CD4-positive, alpha-beta memory T cell (primary cell): ENCODE measurements around the gene HPSE2. TPM values are rescaled to one million over a fixed set of nuclear protein-coding genes. Genes with fewer than 3 reads are reported as not detected.

ENCODE experiments used
- CTCF ChIA-PET: fragments of 350-600 bp; sonication (Branson Sonifier 250); formaldehyde crosslinking; loops from one replicate; lab custom pipeline; 2021; ENCODE audit warnings: inconsistent platforms; ENCODE audit not compliant: partially characterized antibody; lab: Charles Lee
- POLR2A ChIA-PET: fragments of 350-600 bp; sonication (Branson Sonifier 250); formaldehyde crosslinking; loops from one replicate; lab custom pipeline; 2021; ENCODE audit not compliant: partially characterized antibody; lab: Charles Lee
- DNase-seq, 5 donors: peaks; one replicate each; pipeline versions ENCODE4 v3.0.0 to v3.0.0-alpha.2; 2020 to 2022; ENCODE audit warnings: mixed read lengths in 1 of 5
- H3K27ac ChIP-seq: one replicate; pipeline ENCODE4 v1.7.0; 2013; ENCODE audit warnings: low read depth, low read length
- H3K27me3 ChIP-seq: 2 replicates; pipeline ENCODE4 v1.7.0; 2013; ENCODE audit warnings: mild to moderate bottlenecking, low read length, moderate library complexity; ENCODE audit not compliant: insufficient read depth
- H3K36me3 ChIP-seq: 2 replicates; pipeline ENCODE4 v1.7.0; 2013; ENCODE audit warnings: mild to moderate bottlenecking, low read length, moderate library complexity; ENCODE audit not compliant: insufficient read depth
- H3K4me1 ChIP-seq: 2 replicates; pipeline ENCODE4 v1.7.0; 2013; ENCODE audit warnings: mild to moderate bottlenecking, low read length, moderate library complexity; ENCODE audit not compliant: insufficient read depth
- H3K4me3 ChIP-seq, 2 donors: one replicate each; pipeline ENCODE4 v1.7.0; 2013; ENCODE audit warnings: low read length in 2 of 2, mild to moderate bottlenecking in 1 of 2
- H3K9me3 ChIP-seq, 2 donors: one replicate each; pipeline ENCODE4 v1.7.0; 2013; ENCODE audit warnings: low read length in 2 of 2, control low read depth in 1 of 2; ENCODE audit not compliant: control insufficient read depth in 1 of 2
- H3K27ac Mint-ChIP-seq, 7 donors: one replicate each; pipeline ENCODE4 v1.8.0; 2020 to 2021; ENCODE audit warnings: mixed read lengths in 7 of 7, mild to moderate bottlenecking in 6 of 7, inconsistent platforms in 3 of 7, moderate library complexity in 3 of 7
- H3K27me3 Mint-ChIP-seq, 2 donors: one replicate each; pipeline ENCODE4 v1.8.0; 2020 to 2021; ENCODE audit warnings: mixed read lengths in 2 of 2
- H3K36me3 Mint-ChIP-seq, 2 donors: one replicate each; pipeline ENCODE4 v1.8.0; 2020 to 2021; ENCODE audit warnings: mixed read lengths in 2 of 2, inconsistent platforms in 1 of 2, mild to moderate bottlenecking in 1 of 2
- H3K4me1 Mint-ChIP-seq, 4 donors: one replicate each; pipeline ENCODE4 v1.8.0; 2020 to 2021; ENCODE audit warnings: mixed read lengths in 4 of 4, mild to moderate bottlenecking in 1 of 4
- H3K4me3 Mint-ChIP-seq, 8 donors: one replicate each; pipeline ENCODE4 v1.8.0; 2020 to 2021; ENCODE audit warnings: mixed read lengths in 8 of 8, mild to moderate bottlenecking in 7 of 8, moderate library complexity in 6 of 8, inconsistent platforms in 3 of 8
- H3K9me3 Mint-ChIP-seq, 8 donors: one replicate each; pipeline ENCODE4 v1.8.0; 2020 to 2021; ENCODE audit warnings: mixed read lengths in 8 of 8, mild to moderate bottlenecking in 5 of 8, inconsistent platforms in 3 of 8, moderate library complexity in 1 of 8
- intact Hi-C: fragments of 100-400 bp; cut with micrococcal nuclease; formaldehyde crosslinking; loops from one replicate; pipeline ENCODE4 v1.15.1; 2023
- polyA plus RNA-seq, 2 donors: library from polyadenylated mRNA; unstranded; fragments of 300-500 nt; fragmentation: Illumina TruSeq; gene quantifications; one replicate each; pipeline ENCODE4 v1.2.3, GENCODE V29; 2021
- total RNA-seq, 2 experiments: library from RNA; stranded (reverse); gene quantifications; one replicate each; pipeline ENCODE4 v1.2.3, GENCODE V29; 2021

The HPSE2 gene
- total and polyA plus RNA-seq, 4 experiments from 2014 or later: 0.09 to 0.12 TPM; not detected in 2

- ChIA-PET POLR2A (no interaction called here), CTCF (no interaction called here)
- Histone ChIP-seq H3K4me1 (no peaks in the 10 kb centered on the region), H3K27ac (no peak overlapping the region), H3K9me3 (no peaks in the 10 kb centered on the region), H3K27me3 (no peaks in the 10 kb centered on the region), H3K4me3 (no peak overlapping the region), H3K36me3 (no peaks in the 10 kb centered on the region)
- intact Hi-C loops: no loop called here
- no peak overlapping the region for H3K4me3 Mint-ChIP-seq
- no peaks in the 10 kb centered on the region for H3K9me3 Mint-ChIP-seq
- H3K4me1 Mint-ChIP-seq: no peaks in the 10 kb centered on the region
- no peak overlapping the region for H3K27ac Mint-ChIP-seq
- H3K27me3 Mint-ChIP-seq: peaks cover 3 to 5% of the 10 kb centered on the region in 2 donors
- no peak for DNase-seq
- no peaks in the 10 kb centered on the region for H3K36me3 Mint-ChIP-seq
Measured at GRCh38 chr10:98638920-98639319, 596.7 kb downstream of the HPSE2 start.

DNA sequence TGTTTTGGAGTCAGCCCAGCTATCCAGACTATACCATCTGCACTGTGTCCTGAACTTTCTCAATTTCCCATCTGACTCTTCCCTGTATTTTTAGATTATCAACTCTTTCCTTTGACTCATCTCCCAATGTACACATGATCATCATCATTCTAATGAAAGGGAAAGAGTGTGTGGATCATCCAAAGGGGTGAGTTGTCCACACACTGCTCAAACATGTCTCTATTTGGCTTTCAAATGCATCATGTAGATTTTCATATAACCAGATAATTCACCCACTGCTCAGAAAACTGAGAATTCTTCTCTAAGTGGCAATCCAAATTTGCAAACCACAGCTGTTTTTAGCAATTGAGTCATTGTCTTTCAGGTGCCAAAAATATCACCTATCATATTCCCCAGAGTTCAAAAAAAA lies 598.7 kb downstream of the HPSE2 start:
- H3K9me3 ChIP-seq: no peaks in the 10 kb centered on the region
- no peak overlapping the region for H3K27ac ChIP-seq
- Mint-ChIP-seq H3K27me3 (peaks cover 6 to 7% of the 10 kb centered on the region in 2 donors), H3K27ac (no peak overlapping the region), H3K36me3 (no peaks in the 10 kb centered on the region), H3K4me1 (no peaks in the 10 kb centered on the region), H3K4me3 (no peak overlapping the region), H3K9me3 (no peaks in the 10 kb centered on the region)
- no peak for DNase-seq
- ChIA-PET CTCF (interaction anchor here (0.7 kb wide), 1 partner anchor 169 kb away, joined by 4 read pairs; no protein-coding TSS in a partner anchor), POLR2A (no interaction called here)
- H3K36me3 ChIP-seq: no peaks in the 10 kb centered on the region
- no peaks in the 10 kb centered on the region for H3K4me1 ChIP-seq
- intact Hi-C loops: no loop called here
- no peak overlapping the region for H3K4me3 ChIP-seq
- H3K27me3 ChIP-seq: no peaks in the 10 kb centered on the region

- Histone ChIP-seq H3K27me3 (no peaks in the 10 kb centered on the region), H3K9me3 (no peaks in the 10 kb centered on the region), H3K27ac (no peak overlapping the region), H3K4me3 (no peak overlapping the region), H3K4me1 (no peaks in the 10 kb centered on the region), H3K36me3 (no peaks in the 10 kb centered on the region)
- Mint-ChIP-seq H3K4me1 (no peaks in the 10 kb centered on the region), H3K36me3 (no peaks in the 10 kb centered on the region), H3K9me3 (no peaks in the 10 kb centered on the region), H3K4me3 (no peak overlapping the region), H3K27ac (no peak overlapping the region), H3K27me3 (peaks cover 7 to 12% of the 10 kb centered on the region in 2 donors)
- ChIA-PET CTCF (no interaction called here), POLR2A (no interaction called here)
- DNase-seq: no peak
- intact Hi-C loops: no loop called here
Measured at GRCh38 chr10:98632456-98633150, 603.0 kb downstream of the HPSE2 start.

- H3K27ac Mint-ChIP-seq: no peak overlapping the region
- intact Hi-C loops: no loop called here
- Histone ChIP-seq H3K27ac (no peak overlapping the region), H3K4me3 (no peak overlapping the region), H3K27me3 (no peaks in the 10 kb centered on the region), H3K36me3 (no peaks in the 10 kb centered on the region), H3K4me1 (no peaks in the 10 kb centered on the region), H3K9me3 (no peaks in the 10 kb centered on the region)
- CTCF ChIA-PET: no interaction called here
- peaks cover under 1 to 6% of the 10 kb centered on the region in 2 donors for H3K27me3 Mint-ChIP-seq
- no peaks in the 10 kb centered on the region for H3K9me3 Mint-ChIP-seq
- DNase-seq: no peak
- H3K4me3 Mint-ChIP-seq: no peak overlapping the region
- no peaks in the 10 kb centered on the region for H3K4me1 Mint-ChIP-seq
- no peaks in the 10 kb centered on the region for H3K36me3 Mint-ChIP-seq
- POLR2A ChIA-PET: no interaction called here
Measured at GRCh38 chr10:98628206-98628605, 607.4 kb downstream of the HPSE2 start.

- peaks cover 2 to 6% of the 10 kb centered on the region in 2 donors for H3K27me3 Mint-ChIP-seq
- H3K4me3 Mint-ChIP-seq: no peak overlapping the region
- H3K9me3 ChIP-seq: no peaks in the 10 kb centered on the region
- DNase-seq: no peak
- H3K4me3 ChIP-seq: no peak overlapping the region
- ChIA-PET CTCF (no interaction called here), POLR2A (no interaction called here)
- H3K4me1 Mint-ChIP-seq: no peaks in the 10 kb centered on the region
- H3K36me3 ChIP-seq: no peaks in the 10 kb centered on the region
- no peaks in the 10 kb centered on the region for H3K27me3 ChIP-seq
- H3K36me3 Mint-ChIP-seq: no peaks in the 10 kb centered on the region
- no peak overlapping the region for H3K27ac Mint-ChIP-seq
- no peak overlapping the region for H3K27ac ChIP-seq
- peaks cover 0 to 2% (median 0%) of the 10 kb centered on the region in 8 donors for H3K9me3 Mint-ChIP-seq
- H3K4me1 ChIP-seq: no peaks in the 10 kb centered on the region
- intact Hi-C loops: no loop called here
Measured at GRCh38 chr10:98627711-98628110, 607.9 kb downstream of the HPSE2 start.

DNA sequence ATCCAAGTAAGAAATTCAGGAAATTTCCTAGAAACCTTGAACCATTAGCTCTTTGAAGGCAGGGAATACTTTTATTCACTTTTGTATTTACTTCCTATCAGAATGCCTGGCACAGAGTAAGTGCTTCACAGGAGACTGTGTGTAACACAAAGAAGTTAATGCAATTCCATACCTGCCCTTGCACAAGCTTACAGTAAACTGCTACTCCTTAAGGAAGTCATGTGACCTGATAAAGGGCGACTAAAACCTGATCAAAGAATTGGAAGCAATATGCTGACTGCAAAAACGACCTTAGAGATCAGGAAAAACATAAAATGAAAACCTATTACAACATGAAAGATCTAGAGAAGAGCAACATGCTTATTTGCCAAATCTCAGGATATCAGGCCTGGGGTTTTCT lies 610.7 kb downstream of the HPSE2 start:
- Histone ChIP-seq H3K9me3 (no peaks in the 10 kb centered on the region), H3K27ac (no peak overlapping the region), H3K4me1 (no peaks in the 10 kb centered on the region), H3K27me3 (no peaks in the 10 kb centered on the region), H3K4me3 (no peak overlapping the region), H3K36me3 (no peaks in the 10 kb centered on the region)
- H3K4me1 Mint-ChIP-seq: no peaks in the 10 kb centered on the region
- no peak overlapping the region for H3K4me3 Mint-ChIP-seq
- ChIA-PET CTCF (no interaction called here), POLR2A (no interaction called here)
- H3K36me3 Mint-ChIP-seq: no peaks in the 10 kb centered on the region
- peaks cover 2 to 8% of the 10 kb centered on the region in 2 donors for H3K27me3 Mint-ChIP-seq
- no peak overlapping the region for H3K27ac Mint-ChIP-seq
- no peak for DNase-seq
- intact Hi-C loops: no loop called here
- peaks cover 0 to 2% (median 0%) of the 10 kb centered on the region in 8 donors for H3K9me3 Mint-ChIP-seq

DNA sequence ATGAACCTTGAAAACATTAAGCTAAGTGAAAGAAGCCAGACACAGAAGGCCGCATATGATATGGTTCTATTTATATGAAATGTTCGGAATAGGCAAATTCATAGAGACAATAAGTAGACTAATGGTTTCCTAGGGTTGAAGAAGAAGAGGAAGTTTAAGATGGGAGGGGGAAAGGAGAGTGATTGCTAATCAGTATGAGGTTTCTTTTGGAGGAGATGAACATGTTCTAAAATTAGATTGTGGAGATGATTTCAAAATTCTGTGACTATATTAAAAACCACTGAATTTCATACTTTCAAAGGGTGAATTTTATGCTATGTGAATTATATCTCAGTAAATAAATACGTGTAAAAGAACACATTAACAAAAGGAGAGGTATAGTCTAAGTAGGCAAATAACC lies 612.5 kb downstream of the HPSE2 start:
- ChIA-PET CTCF (no interaction called here), POLR2A (no interaction called here)
- no peaks in the 10 kb centered on the region for H3K27me3 ChIP-seq
- H3K27me3 Mint-ChIP-seq: peaks cover 2 to 3% of the 10 kb centered on the region in 2 donors
- peaks cover 0 to 2% (median 0%) of the 10 kb centered on the region in 8 donors for H3K9me3 Mint-ChIP-seq
- no peaks in the 10 kb centered on the region for H3K4me1 ChIP-seq
- H3K4me1 Mint-ChIP-seq: no peaks in the 10 kb centered on the region
- H3K27ac Mint-ChIP-seq: no peak overlapping the region
- intact Hi-C loops: no loop called here
- no peak overlapping the region for H3K4me3 ChIP-seq
- no peaks in the 10 kb centered on the region for H3K36me3 Mint-ChIP-seq
- H3K4me3 Mint-ChIP-seq: no peak overlapping the region
- DNase-seq: no peak
- H3K27ac ChIP-seq: no peak overlapping the region
- no peaks in the 10 kb centered on the region for H3K9me3 ChIP-seq
- H3K36me3 ChIP-seq: no peaks in the 10 kb centered on the region
